NCI-H1694 treated with DMSO at 0.1 percent for 48 hours (cell line): ENCODE measurements around the gene CEBPG.

Experiments used
- DNase-seq: peaks from one replicate; lab custom pipeline; 2025; lab: John Stamatoyannopoulos, UW

Gene CEBPG

DNA sequence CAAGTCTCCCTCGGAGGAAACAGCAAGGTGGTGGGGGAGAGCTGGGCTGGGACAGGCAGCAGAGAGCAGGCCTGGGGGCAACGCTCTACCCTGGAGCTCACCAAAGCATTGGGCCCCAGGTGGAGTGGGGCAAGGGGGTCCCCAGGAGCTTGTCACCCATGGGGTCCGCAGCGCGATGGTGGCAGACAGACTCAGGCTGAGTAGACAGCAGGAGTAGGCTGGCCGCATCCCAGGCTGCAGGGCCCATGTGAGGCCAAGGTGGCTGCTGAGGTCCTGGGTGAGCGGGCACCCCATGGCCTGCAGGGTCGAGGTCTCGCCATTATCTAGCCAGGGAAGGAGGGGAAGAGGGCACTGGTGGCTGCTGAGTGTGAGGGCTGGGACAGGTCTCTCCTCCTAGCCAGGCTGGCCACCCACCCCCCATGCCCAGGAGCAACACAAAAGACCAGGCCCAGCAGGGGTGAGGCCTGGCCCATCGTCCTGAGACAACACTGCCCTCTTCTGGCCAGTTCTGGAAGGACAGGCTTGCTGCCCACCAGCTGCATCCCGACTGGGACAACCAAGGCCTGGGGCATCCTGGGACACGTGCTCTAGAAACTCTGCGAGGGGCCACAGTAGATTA lies 33.1 kb downstream of the CEBPG start:
- peak; percentile 50 for DNase-seq

DNA sequence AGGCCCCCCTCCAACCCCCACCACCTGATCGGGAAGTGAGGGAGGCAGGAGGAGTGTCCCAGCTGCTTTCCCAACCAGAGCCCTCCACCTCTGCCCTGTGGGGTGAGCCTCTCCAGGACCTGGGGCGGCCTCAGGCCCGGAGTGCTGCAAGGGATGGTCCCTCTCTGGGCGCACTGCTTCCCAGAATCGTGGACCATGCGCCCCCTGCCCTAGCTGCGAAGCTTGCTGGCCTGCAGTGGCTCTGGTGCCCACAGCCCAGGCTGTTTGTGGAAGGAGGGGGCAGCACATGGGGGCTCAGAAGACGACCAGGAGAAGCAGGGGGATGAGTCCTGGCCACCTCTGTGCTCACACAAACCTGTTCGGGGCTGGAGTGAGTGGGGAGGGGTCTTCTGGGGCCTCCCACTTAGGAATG lies 33.6 kb downstream of the CEBPG start:
- no peak for DNase-seq

DNA sequence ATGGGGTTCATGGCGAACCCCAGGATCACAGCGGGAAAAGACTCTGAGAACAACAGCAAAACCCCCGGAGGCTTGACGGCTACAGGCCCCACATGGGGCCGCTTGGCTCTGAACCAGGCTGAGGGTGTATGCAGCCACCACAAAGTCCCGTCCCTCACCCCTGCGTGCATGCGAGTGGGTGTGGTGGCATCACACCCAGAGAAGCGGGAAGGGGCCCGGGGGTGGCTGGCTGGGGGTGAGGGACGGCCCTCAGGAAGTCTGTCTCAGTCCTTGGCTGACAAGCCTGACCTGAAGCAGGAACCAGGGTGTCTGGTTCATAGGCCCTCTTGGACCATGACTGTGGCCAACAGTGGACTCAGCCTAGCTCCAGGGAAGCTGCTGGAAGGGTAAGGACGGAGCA lies 34.2 kb downstream of the CEBPG start:
- no peak for DNase-seq

DNA sequence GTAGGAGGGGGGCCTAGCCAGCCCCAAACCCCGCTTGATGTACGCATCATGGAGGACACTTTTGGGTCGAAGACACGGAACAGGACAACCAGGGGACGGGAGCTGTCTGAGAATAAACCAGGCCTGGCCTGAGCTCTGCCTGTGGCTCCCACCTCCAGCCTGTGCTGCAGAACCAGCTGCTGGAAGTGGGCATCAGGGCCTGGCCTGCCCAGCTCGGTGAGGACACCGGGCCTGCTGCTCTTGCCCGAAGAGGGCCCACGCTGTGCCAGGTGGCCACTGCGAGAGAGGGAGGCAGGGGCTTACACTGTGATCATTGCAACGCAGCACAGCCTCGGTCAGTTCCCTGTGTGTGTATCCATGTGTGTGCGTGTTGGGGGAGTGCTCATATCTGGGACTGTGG lies 34.6 kb downstream of the CEBPG start:
- DNase-seq, result no peak

- DNase-seq, result no peak
Observed at GRCh38 chr19:33408538-33409434, 35.3 kb downstream of the CEBPG start.

GRCh38 chr19:33409906-33410685 lies 36.6 kb downstream of the CEBPG start:
- DNase-seq, result no peak

DNA sequence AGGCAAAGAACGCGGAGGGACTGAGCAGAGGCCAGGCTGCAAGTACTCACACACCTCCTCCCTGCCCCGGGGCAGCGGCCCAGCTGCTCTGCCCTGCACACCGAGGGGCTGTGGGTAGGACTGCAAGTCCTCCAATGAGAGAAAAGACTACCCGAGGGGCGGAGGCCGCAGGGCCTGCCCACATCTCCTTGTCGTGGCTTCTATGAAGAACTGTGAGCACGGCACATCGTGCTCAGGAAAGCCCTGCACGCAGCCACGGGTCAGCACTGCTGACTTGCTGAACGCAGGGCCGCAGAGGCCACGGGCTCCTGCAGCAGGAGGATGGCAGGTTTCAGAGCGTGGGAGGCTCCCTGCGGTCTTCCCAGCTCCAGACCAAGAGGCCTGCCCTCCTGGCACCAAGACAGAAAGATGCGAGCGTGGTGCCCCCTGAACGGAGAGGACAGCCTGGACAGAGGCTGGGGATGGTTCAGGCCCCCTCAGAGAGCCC lies 37.4 kb downstream of the CEBPG start:
- no peak for DNase-seq

DNA sequence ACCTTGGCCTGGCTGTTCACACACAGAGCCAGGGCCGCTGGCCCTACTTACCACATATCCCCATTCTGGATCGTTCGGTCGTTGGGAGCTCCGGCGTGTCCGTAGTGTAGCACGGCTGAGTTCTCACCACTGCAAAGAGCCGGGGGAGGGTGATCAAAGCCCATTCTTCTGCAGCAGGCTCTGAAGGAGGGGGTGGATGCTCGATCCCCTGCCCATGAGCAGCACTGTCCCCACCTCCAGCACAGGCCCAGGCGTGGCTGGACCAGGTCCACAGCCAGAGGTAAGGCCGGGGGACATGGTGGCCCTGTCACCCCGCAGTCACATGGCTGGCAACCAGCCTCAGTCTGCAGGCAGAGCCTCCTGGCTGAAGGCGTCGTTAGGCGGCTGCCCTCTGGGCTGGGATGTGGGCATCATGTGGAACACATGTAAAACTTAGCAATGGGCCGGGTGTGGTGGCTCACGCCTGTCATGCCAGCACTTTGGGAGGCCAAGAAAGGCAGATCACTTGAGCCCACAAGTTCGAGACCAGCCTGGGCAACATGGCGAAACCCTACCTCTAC lies 38.2 kb downstream of the CEBPG start:
- no peak for DNase-seq

- no peak for DNase-seq
Observed at GRCh38 chr19:33412601-33413425, 39.3 kb downstream of the CEBPG start.

- no peak for DNase-seq
Observed at GRCh38 chr19:33413426-33413725, 39.9 kb downstream of the CEBPG start.

GRCh38 chr19:33413868-33414666 lies 40.6 kb downstream of the CEBPG start:
- no peak for DNase-seq

DNA sequence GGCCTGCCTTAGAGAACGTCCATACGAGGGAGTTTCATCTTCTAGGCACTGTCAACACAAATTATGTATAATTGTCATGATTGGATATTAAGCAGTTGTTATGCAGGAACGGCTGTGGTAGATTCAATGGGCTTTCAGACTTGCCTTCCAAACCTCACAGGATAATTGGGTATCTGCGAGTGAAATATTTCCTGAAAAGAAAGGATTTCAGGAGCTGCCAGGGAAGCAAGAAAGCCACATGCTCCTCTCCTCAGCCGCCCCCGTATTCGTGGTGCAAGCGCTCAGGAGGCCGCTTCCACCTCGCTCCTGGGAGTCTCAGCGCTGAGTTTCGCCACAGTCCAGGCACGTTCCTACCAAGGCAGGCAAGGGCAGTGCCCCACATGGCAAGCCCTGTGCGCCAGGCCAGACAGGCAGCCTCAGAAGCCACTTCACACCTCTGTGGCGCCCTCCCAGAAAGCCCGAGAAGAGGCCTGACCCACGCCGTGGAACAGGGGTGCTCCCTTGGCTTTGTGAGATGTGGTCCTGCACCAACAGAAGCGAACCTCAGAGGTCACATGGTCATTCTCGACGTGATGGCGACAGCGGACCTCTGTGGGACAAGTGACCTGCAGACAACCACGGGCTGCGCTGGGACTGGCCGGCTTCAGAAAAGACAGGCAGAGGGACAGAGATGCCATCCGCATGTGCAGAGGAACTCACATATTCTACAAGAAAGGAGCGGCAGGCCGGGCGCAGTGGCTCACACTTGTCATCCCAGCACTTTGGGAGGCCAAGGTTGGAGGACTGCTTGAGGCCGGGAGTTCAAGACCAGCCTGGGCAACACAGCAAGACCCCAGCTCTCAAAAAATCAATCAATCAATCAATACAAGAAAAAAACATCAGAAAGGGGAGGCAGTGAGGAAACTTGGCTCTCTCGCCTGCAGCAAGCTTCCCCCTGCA lies 41.4 kb downstream of the CEBPG start:
- DNase-seq, result no peak

DNA sequence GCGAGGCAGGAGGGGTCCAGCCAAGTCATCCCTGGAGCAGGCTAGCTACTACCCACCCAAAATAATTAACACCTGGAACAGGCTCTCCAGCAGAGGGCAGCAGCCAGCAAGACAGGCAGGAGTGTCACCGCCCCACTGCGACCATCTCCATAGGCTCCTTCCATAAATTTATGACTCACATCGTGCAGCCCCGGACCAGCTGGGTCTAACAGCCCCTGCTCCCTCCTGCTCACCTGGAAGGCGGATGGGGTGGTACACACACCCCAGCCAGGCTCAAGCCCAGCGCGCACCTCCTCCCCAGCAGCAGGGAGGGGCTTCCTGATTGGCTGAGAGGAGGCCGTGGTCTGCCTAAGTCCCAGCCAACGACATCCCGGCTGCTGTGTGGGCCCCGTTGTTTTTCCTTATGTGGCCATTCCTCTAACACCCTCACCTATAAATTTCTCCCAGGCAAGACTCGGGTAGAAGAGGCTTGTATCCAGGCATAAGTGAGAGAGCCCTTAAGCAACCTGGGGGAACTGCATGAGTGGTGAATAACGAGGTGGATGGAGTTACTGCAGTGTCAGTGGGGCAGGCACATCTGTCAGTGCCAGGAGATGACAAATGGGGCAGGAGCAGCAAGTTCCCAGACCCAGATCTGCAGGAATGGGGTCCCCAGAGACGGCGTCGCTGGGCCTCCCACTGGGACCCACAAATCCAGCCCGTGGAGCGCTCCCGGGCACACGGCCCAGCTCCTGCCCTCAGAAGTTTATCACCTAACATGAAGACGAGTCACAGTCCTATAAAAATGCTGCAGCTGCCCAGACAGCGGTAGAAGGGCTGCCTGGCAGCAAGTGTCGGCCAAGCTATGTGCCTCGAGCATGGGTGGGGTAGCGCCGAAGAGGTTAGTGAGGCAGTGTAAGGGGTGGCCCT lies 43.1 kb downstream of the CEBPG start:
- DNase-seq, result peak; percentile 86

DNA sequence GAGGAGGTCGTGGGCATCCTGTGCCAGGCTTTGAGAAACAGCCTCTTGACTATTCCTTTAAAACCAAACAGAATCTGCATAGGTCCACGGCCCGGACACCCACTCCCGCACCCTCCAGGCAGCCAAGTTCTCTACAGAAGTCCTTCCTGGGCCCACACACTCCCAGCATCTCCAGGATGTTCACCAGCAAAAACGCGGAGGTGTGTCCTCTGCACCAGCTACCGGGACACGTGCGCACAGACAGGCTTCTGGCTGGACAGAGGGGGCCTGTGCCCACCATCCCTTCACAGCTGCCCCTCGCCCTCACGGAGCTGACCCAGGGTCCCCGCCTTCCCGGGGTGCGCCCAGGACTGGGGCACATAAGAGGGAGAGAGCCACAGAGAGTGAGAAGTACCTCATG lies 44.2 kb downstream of the CEBPG start:
- DNase-seq, result no peak

DNA sequence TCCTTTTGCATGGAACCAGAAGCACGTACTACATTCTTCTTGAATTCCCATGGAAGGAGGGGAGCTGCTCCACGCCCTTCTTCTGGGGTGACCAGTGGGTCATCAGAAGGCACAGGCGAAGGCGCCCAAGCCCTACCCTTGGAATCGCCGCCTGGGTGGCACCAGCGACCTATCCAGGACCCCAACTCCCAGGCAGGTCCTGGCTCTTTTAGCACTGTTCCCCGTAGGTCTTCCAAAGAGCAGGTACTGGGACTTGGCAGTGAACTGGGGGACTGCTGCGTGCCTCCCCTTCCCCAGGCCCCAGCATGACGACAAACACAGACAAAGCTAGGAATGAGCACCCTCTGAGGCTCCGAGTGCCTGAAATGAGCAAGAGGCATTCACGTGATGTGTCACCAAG lies 45.0 kb downstream of the CEBPG start:
- no peak for DNase-seq

DNA sequence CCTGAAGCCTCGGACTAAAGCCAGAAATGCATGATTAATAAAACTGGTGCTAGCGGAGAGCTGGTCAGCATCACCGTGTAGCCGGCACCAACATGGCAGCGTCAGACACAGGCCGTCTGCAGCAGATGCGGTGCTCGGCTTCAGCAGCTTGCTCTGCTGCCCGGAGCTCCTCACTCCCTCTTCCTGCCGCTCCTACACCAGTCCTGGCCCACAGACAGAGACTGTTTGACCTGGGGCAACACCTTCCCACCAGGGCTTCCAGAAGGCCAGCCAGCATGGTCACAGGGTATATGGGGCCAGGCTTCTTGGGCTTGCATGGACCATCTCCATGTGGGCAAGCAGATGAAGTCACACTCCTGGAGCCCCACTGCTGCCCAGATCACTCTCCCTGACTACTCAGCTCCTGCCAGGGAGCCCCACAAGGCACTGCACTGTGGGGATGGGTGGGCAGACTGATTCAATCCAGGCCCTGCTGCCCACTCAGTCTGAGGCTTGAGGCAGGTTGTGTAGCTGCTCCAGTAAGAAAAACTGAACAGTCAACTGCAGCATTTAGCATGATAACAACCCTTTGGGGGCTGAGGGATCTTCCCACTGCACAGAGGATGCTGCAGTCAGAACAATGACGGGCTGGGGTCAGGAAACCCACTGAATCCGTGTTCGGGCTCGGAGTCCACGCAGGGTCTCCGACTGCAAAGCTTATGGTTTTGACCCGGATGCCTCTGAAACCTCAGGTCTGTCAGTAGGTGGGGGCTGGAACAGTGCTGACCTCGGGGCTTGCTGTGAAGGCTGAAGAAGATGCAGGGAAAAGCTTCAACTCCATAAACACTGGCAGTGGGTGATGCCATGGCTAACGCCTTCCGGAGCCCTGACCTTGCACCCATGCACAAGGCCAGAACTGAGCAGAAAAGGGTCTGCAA lies 45.6 kb downstream of the CEBPG start:
- no peak for DNase-seq

DNA sequence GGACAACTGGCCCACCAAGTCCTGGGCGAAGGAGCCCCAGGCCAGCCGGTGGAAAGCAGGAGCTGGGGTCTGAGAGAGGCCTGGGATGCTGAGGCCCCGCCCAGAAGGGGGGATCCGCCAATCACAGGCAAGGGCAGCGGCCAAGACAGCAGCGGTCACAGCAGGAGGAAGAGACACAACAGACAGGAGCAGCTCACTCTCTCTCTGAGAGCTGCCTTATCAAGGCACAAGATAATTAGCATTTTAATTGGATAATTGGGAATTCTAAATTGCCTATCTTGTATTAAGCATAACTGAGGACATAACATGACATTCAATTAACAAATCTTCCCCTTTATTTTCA lies 46.2 kb downstream of the CEBPG start:
- DNase-seq, result no peak

- DNase-seq, result no peak
Observed at GRCh38 chr19:33420821-33421220, 47.3 kb downstream of the CEBPG start.
